SU-DHL-6 (cell line): ENCODE measurements around the gene ZNF768.

Experiments used
- EZH2phosphoT487 ChIP-seq: fragments of 200-600 bp; sonication (generic), shearing (Covaris generic); conservative IDR thresholded peaks from 2 replicates; pipeline ENCODE4 v1.6.1; 2018; ENCODE audit warnings: mild to moderate bottlenecking, antibody characterized with exemption, low read length, moderate library complexity, mixed read lengths
- TF ChIP-seq, protein P1 (sequence below): fragments of 200-600 bp; sonication (generic); IDR thresholded peaks from one replicate; pipeline ENCODE4 v1.5.1; 2017; ENCODE audit warnings: antibody characterized with exemption, mild to moderate bottlenecking, low read length, moderate library complexity; ENCODE audit not compliant: insufficient read depth, poor library complexity, severe bottlenecking

DNA sequence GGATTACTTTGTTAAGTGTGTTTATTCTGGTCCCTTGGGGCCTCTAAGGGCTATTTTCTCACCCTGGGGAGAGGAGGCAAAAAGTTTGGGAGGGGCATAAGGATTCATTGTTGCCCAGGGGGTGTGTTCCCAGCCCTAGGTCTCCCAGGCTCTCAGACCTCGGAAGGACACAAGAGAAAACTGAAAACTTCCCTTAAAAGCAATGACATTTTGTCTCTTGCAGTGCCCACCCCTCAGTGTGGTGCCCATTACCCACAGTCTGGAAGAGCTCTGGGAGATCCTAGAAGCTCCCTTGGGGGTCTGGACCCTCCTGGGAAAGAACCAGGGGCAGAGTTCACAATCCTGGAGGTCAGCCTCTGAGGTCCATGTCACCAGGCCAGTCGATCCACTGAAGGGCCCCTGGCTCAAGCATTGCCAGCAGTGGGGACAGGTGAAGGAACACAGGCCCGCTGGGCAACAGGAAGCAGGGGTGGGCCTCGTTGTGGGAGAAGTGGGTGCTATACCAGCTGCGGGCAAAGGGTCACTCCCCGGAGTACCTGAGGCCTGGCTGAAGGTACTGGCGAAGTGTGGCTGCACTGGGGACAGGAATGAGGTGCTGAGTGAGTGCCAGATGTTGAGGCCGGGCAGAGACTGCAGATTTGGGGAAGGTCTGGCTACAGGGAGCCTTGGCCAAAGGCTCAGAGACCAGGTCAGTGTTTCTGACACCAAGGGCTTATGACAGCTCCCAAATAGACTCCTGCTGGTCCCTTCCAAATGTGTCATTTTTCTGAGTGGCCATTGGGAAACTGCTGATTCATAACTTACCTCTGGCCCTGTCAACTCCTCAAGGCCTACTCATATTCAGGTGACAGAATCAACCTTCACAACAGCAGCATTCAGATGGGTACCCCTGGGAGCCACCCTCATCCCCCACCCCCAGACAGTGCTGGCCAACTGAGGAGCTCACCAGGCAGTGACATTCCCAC lies 12.9 kb upstream of the ZNF768 start:
- TF ChIP-seq, protein P1, sequence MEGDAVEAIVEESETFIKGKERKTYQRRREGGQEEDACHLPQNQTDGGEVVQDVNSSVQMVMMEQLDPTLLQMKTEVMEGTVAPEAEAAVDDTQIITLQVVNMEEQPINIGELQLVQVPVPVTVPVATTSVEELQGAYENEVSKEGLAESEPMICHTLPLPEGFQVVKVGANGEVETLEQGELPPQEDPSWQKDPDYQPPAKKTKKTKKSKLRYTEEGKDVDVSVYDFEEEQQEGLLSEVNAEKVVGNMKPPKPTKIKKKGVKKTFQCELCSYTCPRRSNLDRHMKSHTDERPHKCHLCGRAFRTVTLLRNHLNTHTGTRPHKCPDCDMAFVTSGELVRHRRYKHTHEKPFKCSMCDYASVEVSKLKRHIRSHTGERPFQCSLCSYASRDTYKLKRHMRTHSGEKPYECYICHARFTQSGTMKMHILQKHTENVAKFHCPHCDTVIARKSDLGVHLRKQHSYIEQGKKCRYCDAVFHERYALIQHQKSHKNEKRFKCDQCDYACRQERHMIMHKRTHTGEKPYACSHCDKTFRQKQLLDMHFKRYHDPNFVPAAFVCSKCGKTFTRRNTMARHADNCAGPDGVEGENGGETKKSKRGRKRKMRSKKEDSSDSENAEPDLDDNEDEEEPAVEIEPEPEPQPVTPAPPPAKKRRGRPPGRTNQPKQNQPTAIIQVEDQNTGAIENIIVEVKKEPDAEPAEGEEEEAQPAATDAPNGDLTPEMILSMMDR, result no peak
- no peak for TF ChIP-seq EZH2phosphoT487
